MV-4-11 (cell line): ENCODE data around the gene MATR3.
"Not testable (repeated sequence)": the region's sequence is repeated elsewhere in the genome, so short reads cannot be mapped to it uniquely, and the experiment has no call there.

Source experiments
- DNase-seq: peaks from one replicate; lab custom pipeline; 2025; lab: John Stamatoyannopoulos, UW

Gene MATR3, protein sequence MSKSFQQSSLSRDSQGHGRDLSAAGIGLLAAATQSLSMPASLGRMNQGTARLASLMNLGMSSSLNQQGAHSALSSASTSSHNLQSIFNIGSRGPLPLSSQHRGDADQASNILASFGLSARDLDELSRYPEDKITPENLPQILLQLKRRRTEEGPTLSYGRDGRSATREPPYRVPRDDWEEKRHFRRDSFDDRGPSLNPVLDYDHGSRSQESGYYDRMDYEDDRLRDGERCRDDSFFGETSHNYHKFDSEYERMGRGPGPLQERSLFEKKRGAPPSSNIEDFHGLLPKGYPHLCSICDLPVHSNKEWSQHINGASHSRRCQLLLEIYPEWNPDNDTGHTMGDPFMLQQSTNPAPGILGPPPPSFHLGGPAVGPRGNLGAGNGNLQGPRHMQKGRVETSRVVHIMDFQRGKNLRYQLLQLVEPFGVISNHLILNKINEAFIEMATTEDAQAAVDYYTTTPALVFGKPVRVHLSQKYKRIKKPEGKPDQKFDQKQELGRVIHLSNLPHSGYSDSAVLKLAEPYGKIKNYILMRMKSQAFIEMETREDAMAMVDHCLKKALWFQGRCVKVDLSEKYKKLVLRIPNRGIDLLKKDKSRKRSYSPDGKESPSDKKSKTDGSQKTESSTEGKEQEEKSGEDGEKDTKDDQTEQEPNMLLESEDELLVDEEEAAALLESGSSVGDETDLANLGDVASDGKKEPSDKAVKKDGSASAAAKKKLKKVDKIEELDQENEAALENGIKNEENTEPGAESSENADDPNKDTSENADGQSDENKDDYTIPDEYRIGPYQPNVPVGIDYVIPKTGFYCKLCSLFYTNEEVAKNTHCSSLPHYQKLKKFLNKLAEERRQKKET

DNA sequence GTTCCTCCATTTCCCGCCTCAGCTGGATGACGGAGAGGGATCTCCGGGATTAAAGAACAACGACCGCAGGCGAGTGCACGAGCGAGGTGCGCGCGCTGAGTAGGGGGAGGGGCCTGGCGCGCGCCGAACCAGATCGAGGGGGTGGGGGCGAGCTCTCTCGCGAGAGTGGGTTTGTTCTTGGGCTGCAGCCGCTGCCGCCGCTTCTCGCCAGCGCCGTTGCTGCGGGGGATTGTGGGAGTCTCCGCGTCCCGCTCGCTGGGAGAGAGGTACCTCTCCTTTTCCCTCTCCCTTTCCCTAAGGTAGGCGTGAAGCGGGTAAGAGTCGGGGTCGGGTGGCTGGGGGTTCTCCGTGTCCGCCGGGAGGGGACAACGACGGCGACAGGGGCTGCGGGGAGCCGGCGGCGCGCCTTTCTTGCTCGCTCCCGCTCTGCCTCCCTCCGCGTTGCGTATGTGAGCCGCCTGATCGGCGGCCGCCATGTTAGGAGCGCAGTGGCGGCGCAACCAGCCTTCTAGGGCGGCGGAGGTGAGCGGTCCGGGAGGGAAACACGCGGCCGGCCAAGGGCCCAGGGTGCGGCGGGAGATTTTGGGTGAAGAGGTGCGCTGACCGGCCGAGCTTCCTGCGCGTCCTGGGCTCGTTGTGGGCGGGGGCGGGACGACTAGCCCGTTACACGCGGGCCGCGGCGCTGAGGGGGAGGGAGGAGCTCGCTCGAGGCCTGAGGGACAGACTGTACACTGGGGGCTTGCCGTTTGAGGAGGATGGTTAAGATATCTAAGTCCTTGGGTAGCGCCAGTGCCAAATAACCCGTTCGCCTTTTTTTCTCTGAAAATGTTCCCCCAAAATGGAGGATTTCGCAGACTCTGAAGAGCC is at the start of gene MATR3:
Gene MATR3 (plus strand): TSS at position 234 of the 867 bp plus-strand sequence. CDS start 13,676 bp downstream, outside the sequence.
- DNase-seq, result peak; percentile 93

DNA sequence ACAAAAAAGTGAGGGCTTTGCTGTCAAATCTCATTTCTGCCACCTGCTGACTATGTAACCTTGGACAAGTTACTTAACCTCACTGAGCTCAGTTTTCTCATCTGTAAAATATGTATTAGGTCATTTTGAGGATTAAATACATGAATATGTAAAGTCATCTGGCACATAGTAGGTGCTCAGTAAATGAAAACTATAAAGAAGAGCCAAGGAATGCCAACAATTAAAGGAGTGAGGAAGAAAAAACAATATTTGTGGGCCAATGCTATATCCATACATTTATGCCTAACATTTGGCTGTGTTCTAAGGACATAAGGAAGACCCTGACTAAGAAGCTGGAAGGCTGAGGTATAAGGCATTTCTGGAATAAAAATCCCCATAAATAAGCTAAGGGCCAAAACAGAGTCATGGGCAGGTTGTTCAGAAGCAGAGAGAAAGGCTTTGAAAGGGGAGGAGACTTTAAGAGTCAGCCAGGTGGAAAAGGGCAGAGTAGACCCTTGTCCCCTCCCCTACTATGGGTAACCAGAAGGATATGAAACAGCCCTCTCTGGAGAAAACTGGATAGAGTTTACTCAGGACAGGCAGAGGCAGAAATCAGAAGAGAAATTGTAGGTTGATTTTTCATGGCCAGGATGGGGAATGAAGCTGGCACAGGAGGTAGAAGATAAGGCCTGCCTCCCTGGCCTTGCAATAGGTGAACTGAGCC is 47.8 kb upstream of the MATR3 start:
- no peak for DNase-seq

DNA sequence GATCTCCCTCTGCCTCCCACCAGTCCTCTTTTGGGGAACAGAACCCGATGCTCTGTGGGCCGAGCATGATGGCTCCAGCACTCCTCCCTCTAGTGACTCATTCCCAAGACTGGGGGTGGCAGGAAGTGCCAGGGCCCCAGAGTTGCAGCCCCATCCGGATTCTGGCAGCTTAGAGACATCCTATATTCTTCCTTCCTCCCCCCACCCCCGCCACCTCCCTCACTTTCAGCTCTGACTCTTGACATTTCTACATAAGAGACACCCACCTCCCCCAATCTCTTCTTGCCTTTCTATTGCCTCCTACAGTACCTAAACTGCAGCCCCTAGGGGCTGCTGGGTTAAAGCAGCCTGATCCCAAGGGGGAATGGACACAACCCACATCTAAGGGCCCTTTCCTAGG is 47.1 kb upstream of the MATR3 start:
- peak; percentile 89 for DNase-seq

DNA sequence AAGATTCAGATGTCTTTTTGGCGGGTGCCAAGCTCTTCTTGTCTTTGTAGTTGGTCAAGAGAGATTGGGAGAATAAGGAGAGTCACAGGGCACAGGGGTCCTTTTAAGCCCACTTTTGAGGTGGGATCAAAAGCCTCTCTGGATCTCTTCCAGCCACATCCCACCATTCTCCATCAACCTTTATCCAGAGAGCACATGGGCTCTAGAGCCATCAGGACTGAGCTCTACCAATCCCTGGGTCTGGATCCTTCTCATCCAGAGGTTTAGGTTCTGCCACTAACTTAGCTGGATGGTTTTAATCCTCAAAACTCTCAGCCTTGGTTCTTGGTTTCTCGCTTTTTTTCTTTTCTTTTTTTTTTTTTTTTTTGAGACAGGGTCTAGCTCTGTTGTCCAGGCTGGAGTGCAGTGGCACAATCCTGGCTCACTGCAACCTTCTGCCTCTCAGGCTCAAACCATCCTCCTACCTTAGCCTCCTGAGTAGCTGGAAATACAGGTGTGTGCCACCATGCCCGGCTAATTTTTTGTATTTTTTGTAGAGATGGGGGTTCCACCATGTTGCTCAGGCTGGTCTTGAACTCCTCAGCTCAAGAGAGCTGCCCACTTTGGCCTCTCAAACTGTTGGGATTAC is 44.6 kb upstream of the MATR3 start:
- no peak for DNase-seq

DNA sequence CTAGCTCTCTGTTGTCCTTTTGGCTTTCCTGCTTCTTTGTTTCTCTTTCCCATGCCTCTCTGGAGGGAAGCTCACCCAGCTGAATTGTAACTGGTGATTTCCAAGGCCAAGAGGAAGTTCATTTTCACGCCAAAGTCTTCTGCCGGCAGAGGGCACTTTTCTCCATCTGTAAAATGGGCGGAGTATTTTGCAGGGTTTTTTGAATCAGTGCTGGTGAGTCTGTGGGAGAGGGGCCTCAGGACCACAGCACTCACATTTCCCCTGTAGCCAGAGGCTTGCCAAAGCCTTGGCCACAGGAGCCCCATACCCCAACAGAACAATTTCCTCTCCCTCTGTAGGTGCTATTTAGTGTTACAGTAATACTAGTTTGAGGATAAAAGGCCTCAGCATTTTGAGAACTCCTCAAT is 42.3 kb upstream of the MATR3 start:
- no peak for DNase-seq

DNA sequence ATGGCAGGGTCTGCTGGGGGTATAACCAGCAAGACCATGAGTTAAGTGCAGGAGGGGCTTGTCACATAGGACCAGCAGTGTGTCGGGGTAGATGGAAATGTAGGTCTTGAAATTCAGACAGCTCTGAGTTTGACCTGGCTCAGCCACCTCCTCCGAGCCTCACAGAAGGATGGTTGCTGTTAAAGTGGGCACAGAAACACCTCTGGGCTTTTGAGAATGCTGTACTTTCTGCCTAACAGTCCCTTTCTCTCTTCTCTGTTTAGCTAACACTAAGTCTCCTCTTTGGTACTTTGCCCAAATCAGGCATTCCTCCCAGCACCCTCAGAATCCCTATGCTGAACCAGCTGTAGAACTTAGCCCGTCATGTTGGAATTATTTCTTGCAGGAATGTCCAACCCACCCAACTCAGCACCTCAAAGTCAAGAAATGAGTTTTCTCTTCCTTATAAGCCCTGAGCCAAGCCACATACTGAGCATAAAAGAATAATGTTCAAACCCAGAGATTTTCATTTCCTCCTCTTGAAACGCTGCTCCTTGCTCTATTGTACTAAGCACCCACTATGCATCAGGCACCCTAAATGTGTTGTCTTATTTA is 41.7 kb upstream of the MATR3 start:
- DNase-seq, result peak; percentile 41

DNA sequence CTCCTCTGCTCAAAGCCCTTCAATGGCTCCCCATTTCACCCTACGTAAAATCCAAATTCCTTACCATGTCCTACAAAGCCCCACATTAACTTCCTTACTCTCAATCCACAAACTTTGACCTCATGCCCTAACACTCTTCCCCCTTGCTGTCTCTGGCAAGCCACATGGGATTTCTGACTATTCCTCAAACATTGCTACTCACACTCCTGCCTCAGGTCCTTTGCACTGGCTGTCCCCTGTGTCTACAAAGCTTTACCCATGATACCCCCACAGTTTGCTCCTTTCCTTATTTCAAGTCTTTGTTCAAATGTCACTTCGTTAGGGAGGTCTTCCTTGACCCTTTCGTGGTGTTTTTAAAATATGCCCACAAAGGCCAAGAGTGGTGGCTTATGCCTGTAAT is 40.4 kb upstream of the MATR3 start:
- DNase-seq, result no peak

DNA sequence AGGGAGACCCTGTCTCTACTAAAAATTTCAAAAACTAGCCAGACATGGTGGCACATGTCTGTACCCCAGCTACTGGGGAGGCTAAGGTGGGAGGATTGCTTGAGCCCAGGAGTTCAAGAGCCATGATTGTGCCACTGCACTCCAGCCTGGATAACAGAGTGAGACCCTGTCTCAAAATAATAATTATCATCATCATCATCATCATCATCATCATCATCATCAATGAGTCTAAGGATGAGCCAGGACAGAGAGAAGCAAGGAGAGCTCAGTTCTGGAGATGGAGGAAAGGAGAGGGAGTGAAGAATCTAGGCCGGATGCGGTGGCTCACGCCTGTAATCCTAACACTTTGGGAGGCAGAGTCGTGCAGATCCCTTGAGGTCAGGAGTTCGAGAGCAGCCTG is 36.7 kb upstream of the MATR3 start:
- DNase-seq, result no peak

DNA sequence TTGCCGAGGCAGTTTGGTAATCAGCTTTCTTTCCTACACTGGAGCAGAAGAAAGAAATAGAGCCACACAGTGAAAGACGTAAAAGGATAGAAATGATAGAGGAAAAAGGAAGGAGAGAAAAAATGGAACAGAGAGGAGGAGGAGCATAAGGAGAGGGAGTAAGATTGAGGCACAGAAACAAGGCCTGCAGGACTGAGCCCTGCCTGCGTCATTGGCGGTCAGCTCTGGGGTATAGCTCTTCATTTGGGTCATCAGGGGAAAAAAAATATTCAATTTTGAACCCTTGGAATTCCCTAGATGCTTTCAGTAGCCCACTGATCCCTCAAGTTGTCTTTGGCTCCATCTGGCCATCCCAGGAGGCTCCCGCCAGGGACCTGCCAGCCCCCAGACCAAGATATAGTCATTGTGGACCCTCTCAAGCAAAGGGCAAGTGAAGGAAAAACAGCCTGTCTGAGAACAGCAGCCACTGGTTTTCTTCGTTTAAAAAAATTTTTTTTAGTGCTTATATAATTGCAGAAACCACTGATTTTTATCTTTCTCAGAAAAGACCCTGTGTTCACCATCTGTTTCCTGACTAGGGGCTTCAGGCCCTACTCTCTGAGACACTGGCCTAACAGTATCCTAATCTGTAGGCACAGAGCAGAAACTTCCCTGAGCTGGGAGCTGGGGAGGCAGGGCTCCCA is 31.3 kb upstream of the MATR3 start:
- DNase-seq, result no peak

DNA sequence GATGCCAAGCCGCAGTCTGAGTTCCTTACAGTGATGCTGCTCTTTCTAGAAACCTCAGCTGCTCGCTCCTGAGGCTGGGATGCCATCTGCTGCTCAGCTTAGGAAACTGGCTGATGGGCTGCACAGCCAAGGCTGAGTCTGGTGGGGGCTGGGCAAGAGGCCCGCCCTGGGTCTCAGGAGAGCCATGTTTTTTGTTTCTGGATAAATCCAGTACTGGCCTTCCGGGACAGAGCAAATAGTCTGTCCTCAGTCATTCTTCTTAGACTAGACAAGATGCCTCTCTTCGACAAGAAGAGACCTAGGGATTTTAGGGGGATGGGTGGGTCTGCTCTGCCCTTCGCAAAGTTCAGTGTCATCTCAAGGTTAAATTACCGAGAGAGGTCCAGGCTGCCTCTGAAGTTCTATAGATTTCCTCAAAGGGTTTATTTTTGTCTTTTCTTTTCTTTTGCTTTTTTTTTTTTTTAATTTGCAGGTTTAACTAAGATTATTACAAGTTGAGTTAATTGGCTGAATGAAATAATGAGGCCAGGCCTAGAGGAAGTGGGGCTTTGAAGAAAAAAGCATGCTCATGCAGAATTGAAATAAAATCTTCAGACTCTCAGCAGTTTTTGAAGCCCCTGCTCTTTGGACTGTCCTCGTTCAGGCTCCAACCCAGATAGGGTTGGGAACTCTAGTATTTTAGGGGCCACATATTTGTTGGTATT is 30.6 kb upstream of the MATR3 start:
- DNase-seq, result peak; percentile 84

DNA sequence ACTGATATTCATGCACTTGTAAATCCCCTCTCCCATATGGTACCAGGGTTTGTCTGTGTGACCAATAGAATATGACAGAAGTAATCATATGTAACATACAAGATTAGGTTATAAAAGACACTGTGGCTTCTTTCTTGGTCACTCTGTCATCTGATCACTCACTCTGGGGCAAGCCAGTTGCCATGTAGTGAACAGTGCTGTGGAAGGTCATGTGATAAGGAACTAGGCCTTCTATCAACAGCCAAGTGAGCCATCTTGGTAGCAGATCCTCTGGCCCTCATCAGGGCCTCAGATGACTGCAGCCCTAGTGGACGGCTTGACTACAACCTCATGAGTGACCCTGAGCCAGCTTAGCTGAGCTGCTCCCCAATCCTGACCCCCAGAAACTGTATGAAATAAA is 30.0 kb upstream of the MATR3 start:
- peak; percentile 37 for DNase-seq

DNA sequence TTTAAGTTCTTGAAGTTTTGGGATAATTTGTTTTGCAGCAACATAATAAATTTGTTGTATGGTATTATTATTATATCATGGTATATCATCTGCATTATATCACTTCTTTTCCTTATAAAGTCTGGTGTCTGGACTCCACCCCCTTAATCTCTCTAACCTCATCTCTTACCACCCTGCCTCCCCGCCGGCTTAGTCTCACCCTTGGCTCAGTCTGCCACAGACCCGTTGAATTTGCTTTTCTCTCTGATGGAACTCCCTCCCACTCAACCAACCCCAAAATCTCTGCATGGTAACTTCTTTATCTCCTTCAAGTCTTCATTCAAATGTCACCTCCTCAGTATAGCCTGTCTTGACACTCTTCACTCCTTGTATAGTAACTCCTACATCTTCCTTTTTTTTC is 29.6 kb upstream of the MATR3 start:
- no peak for DNase-seq

DNA sequence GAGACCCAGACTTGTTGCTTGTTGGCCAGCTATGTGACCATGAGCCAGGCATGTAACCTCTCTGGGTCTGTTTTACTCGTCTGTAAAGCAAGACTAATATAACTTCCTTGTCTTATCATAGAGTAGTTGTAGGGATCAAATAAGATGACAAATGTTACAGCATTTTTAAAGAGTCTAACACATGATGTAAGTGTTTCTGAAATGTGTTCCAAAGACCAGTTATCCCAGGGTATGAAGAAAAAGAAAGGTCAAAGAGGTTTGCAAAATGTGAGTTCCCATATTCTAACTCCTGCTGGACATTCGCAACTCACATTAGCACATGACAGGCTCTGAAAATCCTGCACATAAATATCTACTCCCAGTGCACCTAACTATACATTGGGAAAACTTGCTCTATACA is 28.5 kb upstream of the MATR3 start:
- DNase-seq, result no peak

DNA sequence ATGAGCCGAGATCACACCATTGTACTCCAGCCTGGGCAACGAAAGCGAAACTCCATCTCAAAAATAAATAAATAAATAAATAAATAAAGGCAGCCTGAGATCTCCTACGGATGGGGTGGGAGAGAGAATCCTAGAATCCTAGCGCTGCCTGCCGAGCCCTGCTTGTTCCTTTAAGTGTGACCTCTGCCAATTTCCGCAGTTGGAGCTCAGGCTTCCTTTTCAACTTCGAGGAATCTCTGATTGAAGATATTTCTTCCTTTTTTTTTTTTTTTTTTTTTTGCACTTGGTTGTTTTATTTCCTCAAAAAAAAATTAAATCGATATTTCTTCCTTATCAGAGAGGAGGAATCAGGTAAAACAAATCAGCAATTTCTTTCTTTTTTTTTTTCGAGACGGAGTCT is 27.3 kb upstream of the MATR3 start:
- no peak for DNase-seq

DNA sequence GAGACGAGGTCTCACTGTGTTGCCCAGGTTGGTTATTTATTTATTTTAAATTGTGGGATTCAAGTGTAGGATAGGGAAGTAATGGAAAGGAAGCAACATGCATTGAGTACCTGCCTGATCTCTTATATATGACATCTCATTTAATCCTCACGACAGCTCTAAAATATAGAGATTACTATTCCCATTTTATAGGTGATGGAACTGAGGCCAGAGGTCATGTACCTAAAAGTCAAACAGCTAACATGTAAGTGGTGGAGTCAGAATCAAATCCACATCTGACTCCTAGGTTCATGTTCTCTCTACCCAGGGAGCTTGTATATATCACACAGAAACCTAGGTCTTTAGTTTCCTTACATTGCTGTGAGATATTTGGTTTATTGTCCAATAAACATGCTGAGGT is 26.1 kb upstream of the MATR3 start:
- DNase-seq, result no peak

DNA sequence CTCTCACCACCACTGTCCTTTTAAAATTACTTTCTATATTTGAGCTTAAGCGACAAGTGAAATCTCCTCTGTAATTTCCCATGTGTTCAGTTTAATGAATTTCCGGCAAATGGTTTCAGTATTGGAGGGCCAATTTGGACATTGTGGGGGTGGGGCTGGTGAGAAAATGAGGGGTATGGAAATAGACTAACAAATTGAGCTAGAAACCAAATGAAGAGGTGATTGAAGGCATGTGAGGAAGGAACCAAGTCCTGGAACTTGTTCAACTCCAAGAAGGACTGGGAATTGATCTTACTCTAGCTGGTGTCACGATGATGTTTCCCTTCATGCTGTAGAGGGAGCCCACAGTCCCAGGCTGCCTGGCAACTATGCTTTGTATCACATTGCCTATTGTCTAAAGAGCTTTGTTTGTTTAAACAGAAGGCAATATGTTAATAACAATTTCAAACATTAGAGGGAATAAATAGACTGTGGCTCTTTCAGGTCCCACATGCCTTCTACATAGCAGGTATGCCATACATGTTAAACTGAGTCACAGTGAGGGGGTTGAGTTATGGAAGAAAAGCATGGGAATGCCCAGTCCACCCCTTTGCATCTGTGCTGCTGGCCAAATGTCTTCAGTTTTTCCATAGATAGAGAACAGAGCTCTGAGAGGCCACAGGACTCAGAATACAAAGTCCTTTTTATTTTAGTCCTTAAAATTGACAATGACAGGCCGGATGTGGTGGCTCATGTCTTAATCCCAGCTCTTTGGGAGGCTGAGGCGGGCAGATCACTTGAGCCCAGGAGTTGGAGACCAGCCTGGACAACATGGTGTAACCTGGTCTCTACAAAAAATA is 25.0 kb upstream of the MATR3 start:
- peak; percentile 49 for DNase-seq

DNA sequence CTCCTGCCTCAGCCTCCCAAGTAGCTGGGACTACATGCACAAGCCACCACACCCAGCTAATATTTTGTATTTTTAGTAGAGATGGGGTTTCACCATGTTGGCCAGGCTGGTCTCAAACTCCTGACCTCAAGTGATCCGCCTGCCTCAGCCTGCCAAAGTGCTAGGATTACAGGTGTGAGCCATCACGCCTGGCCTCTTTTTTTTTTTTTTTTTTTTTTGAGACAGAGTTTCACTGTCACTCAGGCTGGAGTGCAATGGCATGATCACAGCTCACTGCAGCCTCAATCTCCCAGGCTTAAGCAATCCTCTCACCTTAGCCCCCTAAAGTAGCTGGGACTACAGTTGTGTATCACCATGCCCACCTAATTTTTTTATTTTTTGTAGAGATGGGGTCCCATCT is 22.8 kb upstream of the MATR3 start:
- DNase-seq, result not testable (repeated sequence)

DNA sequence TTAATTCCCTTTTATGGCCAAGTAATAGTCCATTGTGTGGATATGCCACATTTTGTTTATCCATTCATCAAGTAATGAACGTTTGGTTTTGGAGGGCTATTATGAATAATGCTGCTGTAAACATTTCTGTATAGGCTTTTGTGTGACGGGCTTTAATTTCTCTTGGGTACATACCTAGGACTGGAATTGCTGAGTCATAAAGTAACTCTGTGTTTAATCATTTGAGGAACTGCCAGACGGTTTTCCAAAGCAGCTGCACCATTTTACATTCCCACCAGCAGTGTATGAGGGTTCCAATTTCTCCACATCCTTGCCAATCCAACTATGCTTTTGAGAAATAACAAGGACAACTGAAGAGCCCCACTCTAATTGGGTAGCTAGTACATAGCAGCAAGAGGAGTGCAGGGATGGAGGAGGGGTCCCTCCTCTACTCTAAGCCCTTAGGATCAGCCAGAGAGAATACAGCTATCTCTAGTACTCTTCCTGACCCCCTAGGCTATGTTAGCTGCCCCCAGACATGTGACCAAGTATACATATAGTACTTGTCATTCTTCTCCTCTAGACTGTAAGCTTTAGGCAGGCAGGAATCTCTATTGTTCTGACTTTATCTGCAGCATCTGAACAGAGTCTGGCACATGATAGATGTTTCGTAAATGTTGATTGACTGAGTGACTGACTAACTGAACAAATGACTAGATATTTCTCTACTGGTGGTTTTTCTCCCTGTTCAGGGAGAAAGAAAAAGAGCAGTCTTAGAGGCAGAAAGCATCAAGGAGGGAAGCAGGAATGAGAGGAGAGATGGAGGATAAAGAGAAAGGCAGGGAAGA is 22.1 kb upstream of the MATR3 start:
- DNase-seq, result peak; percentile 61
